Measurements from ENCODE around the gene NLRP13.

NLRP13 gene

DNA sequence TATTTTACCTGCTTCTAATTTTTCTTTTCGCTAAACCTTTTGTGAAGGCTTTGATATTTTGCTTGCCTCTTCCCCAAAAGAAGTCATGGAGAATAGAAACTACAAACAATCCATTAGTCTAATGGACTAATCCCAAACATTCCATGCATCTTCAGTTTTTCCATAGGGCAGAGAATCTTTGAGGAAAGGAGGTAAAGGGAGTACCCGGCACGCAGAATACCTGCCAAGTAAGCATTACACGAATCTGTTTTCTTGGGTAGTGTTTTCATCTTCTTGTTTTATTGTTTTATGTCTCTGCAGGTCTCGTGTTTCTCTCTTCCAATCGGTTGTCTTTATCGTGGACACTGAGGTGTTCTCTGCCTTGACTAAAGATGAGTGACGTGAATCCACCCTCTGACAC, 15.4 kb upstream of the NLRP13 start, which contains the start of gene NLRP8:
TSS of gene NLRP8 (plus strand) at position 301 of the 400 bp plus-strand sequence.
- H3K4me1 ChIP-seq (ENCODE audit: insufficient read depth, low read length, poor library complexity, severe bottlenecking), result no peaks in the 10 kb centered on the region
- no peaks in the 10 kb centered on the region for H4K20me1 ChIP-seq (ENCODE audit: insufficient read depth, low read length, poor library complexity, severe bottlenecking)
- no peaks in the 10 kb centered on the region for H3K36me3 ChIP-seq (ENCODE audit: insufficient read depth, low read length)
- H3K27me3 ChIP-seq (ENCODE audit: insufficient read depth, low read length, poor library complexity, severe bottlenecking), result no peaks in the 10 kb centered on the region
- H3K4me3 ChIP-seq (ENCODE audit: low read length, poor library complexity, severe bottlenecking), result no peak within 1 kb of the TSS
- H3K4me2 ChIP-seq (ENCODE audit: low read depth, low read length, poor library complexity, severe bottlenecking), result no peak within 1 kb of the TSS
- H3K79me2 ChIP-seq (ENCODE audit: insufficient read depth, low read length), result no peaks in the 10 kb centered on the region
- peaks cover 3% of the 10 kb centered on the region; the same call in 1 of the 2 replicates for H3K9me3 ChIP-seq (ENCODE audit: insufficient read depth, low read depth, low read length)
- TF ChIP-seq EZH2phosphoT487 (IDR thresholded peaks at IDR 0.05; ENCODE audit: borderline replicate concordance), result no peak
- TF ChIP-seq, protein P1, sequence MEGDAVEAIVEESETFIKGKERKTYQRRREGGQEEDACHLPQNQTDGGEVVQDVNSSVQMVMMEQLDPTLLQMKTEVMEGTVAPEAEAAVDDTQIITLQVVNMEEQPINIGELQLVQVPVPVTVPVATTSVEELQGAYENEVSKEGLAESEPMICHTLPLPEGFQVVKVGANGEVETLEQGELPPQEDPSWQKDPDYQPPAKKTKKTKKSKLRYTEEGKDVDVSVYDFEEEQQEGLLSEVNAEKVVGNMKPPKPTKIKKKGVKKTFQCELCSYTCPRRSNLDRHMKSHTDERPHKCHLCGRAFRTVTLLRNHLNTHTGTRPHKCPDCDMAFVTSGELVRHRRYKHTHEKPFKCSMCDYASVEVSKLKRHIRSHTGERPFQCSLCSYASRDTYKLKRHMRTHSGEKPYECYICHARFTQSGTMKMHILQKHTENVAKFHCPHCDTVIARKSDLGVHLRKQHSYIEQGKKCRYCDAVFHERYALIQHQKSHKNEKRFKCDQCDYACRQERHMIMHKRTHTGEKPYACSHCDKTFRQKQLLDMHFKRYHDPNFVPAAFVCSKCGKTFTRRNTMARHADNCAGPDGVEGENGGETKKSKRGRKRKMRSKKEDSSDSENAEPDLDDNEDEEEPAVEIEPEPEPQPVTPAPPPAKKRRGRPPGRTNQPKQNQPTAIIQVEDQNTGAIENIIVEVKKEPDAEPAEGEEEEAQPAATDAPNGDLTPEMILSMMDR (conservative IDR thresholded peaks at IDR 0.05; ENCODE audit: low read length), result no peak
- no peak within 1 kb of the TSS for H3K9ac ChIP-seq (ENCODE audit: low read depth, low read length, poor library complexity, severe bottlenecking)
- H3K9me2 ChIP-seq (replicated peaks; ENCODE audit: low read depth, low read length), result no peaks in the 10 kb centered on the region
- no peaks in the 10 kb centered on the region for H3F3A ChIP-seq (ENCODE audit: low read depth)
- H2AFZ ChIP-seq (ENCODE audit: low read length), result no peak within 1 kb of the TSS

DNA sequence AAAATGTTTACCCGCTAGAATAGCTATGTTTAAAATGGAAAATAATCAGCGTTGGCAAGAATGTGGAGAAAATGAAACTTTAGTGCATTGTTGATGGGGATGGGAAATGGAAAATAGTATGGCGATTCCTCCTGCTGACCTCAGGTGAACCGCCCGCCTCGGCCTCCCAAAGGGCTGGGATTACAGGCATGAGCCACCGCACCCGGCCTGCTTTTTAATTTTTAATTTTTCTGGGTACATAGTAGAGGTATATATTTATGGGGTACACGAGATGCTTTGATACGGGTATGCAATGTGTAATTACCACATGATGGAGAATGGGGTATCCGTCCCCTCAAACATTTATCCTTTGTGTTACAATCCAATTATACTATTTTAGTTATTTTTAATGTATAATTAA, 8.2 kb upstream of the NLRP13 start:
- Histone ChIP-seq H3K36me3 (ENCODE audit: insufficient read depth, low read length) (no peaks in the 10 kb centered on the region), H3F3A (ENCODE audit: low read depth) (no peaks in the 10 kb centered on the region), H3K9me3 (ENCODE audit: insufficient read depth, low read depth, low read length) (peaks cover 8% of the 10 kb centered on the region; the same call in 1 of the 2 replicates), H2AFZ (ENCODE audit: low read length) (no peak overlapping the region), H3K9me2 (replicated peaks; ENCODE audit: low read depth, low read length) (no peaks in the 10 kb centered on the region), H3K4me1 (ENCODE audit: insufficient read depth, low read length, poor library complexity, severe bottlenecking) (no peaks in the 10 kb centered on the region), H4K20me1 (ENCODE audit: insufficient read depth, low read length, poor library complexity, severe bottlenecking) (no peaks in the 10 kb centered on the region), H3K4me2 (ENCODE audit: low read depth, low read length, poor library complexity, severe bottlenecking) (no peak overlapping the region), H3K27me3 (ENCODE audit: insufficient read depth, low read length, poor library complexity, severe bottlenecking) (no peaks in the 10 kb centered on the region), H3K79me2 (ENCODE audit: insufficient read depth, low read length) (no peaks in the 10 kb centered on the region), H3K9ac (ENCODE audit: low read depth, low read length, poor library complexity, severe bottlenecking) (no peak overlapping the region), H3K4me3 (ENCODE audit: low read length, poor library complexity, severe bottlenecking) (no peak overlapping the region)
- no peak for TF ChIP-seq EZH2phosphoT487 (IDR thresholded peaks at IDR 0.05; ENCODE audit: borderline replicate concordance)
- TF ChIP-seq, protein P1 (conservative IDR thresholded peaks at IDR 0.05; ENCODE audit: low read length), result no peak

DNA sequence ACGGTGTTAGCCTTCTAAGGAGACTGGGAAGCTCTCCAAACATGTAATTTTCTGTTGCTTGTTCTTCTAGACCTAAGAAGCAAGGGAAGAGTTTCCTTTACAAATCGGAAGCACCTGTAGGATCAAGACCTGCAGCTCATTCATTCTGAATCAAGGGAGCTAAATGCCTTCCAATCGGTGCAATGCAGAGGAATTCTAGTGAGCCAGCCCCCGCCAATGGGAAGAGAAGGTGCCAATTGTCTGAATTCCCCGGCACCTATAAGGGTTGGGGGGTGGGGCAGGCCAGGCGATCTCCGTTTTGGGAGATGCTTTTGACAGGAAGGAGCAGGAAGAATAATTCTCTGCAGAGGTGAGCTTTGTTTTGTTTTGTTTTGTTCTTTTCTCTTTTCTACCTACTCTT, 7.1 kb upstream of the NLRP13 start:
- no peak overlapping the region for H3K9ac ChIP-seq (ENCODE audit: low read depth, low read length, poor library complexity, severe bottlenecking)
- no peak overlapping the region for H2AFZ ChIP-seq (ENCODE audit: low read length)
- H3K36me3 ChIP-seq (ENCODE audit: insufficient read depth, low read length), result no peaks in the 10 kb centered on the region
- no peak for TF ChIP-seq EZH2phosphoT487 (IDR thresholded peaks at IDR 0.05; ENCODE audit: borderline replicate concordance)
- H3K9me3 ChIP-seq (ENCODE audit: insufficient read depth, low read depth, low read length), result peaks cover 8% of the 10 kb centered on the region; the same call in 1 of the 2 replicates
- H3K27me3 ChIP-seq (ENCODE audit: insufficient read depth, low read length, poor library complexity, severe bottlenecking), result no peaks in the 10 kb centered on the region
- no peaks in the 10 kb centered on the region for H3K79me2 ChIP-seq (ENCODE audit: insufficient read depth, low read length)
- H3K4me2 ChIP-seq (ENCODE audit: low read depth, low read length, poor library complexity, severe bottlenecking), result no peak overlapping the region
- H4K20me1 ChIP-seq (ENCODE audit: insufficient read depth, low read length, poor library complexity, severe bottlenecking), result no peaks in the 10 kb centered on the region
- H3K4me3 ChIP-seq (ENCODE audit: low read length, poor library complexity, severe bottlenecking), result no peak overlapping the region
- H3K4me1 ChIP-seq (ENCODE audit: insufficient read depth, low read length, poor library complexity, severe bottlenecking), result no peaks in the 10 kb centered on the region
- no peaks in the 10 kb centered on the region for H3F3A ChIP-seq (ENCODE audit: low read depth)
- no peaks in the 10 kb centered on the region for H3K9me2 ChIP-seq (replicated peaks; ENCODE audit: low read depth, low read length)

DNA sequence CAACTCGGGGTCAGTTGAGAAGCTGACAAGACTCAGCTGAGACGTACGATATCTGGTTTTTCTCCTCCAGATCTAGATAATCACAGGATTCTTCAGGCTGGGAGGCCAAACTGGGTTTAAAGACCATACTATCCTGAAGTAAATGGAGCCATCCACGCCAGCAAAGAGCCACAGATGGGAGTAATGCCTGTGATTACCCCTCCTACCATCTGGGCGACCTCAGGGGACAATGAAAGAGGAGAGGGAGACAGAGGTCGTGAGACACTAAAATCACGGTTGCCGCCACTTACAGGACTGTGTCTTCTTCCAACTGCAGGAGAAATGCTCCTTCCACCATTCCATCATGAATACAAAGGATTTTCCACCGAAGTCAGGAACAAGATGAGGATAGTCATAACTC, 3.1 kb upstream of the NLRP13 start:
- Histone ChIP-seq H4K20me1 (ENCODE audit: insufficient read depth, low read length, poor library complexity, severe bottlenecking) (no peaks in the 10 kb centered on the region), H3K4me1 (ENCODE audit: insufficient read depth, low read length, poor library complexity, severe bottlenecking) (no peaks in the 10 kb centered on the region), H3K27me3 (ENCODE audit: insufficient read depth, low read length, poor library complexity, severe bottlenecking) (no peaks in the 10 kb centered on the region), H3K9me2 (replicated peaks; ENCODE audit: low read depth, low read length) (no peaks in the 10 kb centered on the region), H3K9me3 (ENCODE audit: insufficient read depth, low read depth, low read length) (peaks cover 4% of the 10 kb centered on the region; the same call in 1 of the 2 replicates), H3K79me2 (ENCODE audit: insufficient read depth, low read length) (no peaks in the 10 kb centered on the region), H2AFZ (ENCODE audit: low read length) (no peak overlapping the region), H3K36me3 (ENCODE audit: insufficient read depth, low read length) (no peaks in the 10 kb centered on the region), H3K4me2 (ENCODE audit: low read depth, low read length, poor library complexity, severe bottlenecking) (no peak overlapping the region), H3F3A (ENCODE audit: low read depth) (no peaks in the 10 kb centered on the region), H3K4me3 (ENCODE audit: low read length, poor library complexity, severe bottlenecking) (no peak overlapping the region), H3K9ac (ENCODE audit: low read depth, low read length, poor library complexity, severe bottlenecking) (no peak overlapping the region)
- TF ChIP-seq, protein P1 (conservative IDR thresholded peaks at IDR 0.05; ENCODE audit: low read length), result no peak
- TF ChIP-seq EZH2phosphoT487 (IDR thresholded peaks at IDR 0.05; ENCODE audit: borderline replicate concordance), result no peak
